GM18873 (cell line): ENCODE measurements around the gene MYBL2.
A peak's percentile ranks its signal among the peaks of the same experiment; 100 is the strongest.

Experiments used
- ATAC-seq: cut with Tn5 transposase; IDR thresholded peaks from one replicate; pipeline ENCODE4 v1.9.1; 2021; ENCODE audit warnings: mild to moderate bottlenecking, moderate library complexity, moderate number of reproducible peaks; ENCODE audit not compliant: unreplicated experiment, low FRiP score

MYBL2 gene

DNA sequence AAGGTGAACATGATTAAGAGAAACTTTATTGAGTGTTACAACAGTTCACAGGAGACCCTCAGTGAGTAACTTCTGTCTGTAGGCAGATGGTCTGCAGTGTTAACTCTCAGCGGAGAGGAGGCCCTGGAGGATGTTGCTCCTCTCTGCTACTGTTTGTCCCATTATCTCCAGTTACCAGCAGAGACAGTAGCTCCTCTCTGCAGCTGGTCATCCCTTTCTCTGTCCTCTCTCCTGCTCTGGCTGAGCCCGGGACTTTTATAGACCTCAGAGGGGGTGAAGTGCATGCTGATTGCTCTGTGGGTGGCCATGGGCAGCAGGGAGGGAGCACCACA lies 54.1 kb downstream of the MYBL2 start:
- no peak for ATAC-seq

DNA sequence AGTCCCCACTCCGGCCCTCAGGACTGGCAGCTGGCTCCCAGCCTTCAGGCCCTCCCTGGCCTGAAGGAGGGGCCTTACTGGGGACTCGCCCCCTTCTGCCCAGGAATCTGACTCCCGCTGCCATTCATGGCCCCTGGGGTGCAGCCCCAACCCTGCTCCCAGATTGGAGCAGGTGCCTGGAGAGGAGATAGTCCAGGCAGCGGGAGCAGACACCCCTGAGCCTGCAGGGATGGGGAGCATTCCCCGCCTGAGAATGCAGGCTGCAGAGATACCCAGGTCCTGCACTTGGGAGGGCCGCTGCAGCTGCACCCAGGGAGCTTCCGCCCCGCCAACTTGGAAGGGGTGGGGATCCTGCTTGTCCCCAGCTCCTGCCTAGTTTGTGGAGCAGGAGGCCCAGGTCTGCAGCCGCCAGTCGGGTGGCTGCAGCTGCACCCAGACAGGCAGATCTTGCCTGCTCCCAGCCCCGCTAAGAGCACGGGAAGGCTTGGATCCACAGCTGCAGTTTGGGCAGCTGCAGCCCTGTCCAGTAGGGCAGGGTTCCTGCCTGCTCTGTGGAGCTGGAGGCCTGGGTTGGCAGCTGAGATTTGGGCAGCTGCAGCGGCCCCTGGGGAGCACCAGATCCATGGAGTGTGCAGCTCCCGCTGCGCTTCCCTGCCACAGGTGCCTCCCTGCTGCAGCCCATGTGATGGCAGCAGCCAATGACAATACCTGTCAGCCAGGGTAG lies 54.7 kb downstream of the MYBL2 start:
- no peak for ATAC-seq

DNA sequence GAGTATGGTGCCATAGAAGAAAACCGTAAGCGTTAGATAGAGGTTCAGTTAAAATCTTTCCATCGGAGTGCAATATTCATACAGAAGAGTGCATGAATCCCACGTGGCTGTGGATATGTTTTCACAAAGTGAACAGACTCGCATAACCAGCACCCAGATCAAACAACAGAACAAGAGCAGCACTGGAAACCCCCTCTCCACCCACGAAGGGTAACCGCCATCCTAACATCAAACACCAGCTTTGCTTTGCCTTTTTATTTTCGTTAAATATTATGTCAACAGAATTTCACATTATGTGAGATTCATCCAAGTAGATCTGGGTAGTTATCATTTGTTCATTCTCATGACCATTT lies 55.2 kb downstream of the MYBL2 start:
- ATAC-seq: no peak

DNA sequence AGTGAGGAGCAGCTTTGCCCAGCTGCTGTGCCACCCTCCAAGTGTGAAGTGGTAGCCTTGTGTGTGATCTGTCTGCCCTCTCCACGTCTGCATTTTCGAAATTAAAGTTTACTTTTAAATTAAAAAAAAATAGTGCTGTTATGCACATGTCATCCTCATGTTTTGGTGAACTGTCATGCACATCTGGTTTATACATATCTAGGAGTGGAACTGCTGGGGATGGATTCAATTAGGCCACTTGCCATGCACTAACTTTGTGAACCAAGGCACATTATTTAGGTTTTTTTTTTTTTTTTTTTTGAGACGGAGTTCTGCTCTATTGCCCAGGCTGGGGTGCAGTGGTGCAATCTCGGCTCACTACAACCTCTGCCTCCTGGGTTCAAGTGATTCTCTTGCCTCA lies 56.3 kb downstream of the MYBL2 start:
- ATAC-seq: no peak

DNA sequence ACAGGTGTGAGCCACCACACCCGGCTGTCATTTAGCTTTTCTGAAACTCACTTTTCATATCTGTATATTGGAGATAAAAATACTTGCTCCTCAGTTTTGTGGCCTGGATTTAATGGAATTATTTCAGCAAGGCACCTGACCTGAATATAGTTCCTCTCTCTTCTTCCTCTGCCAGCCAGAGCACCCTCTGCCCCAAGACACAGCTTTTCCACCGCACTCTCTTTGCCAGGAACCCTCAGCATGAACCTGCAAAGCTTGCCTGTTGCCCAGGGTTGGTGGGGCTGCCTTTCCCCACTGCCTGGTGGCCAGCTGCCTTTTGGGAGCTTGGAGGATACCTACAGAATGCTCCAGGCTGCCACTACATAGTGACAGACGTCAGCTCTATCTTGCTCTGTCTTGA lies 56.8 kb downstream of the MYBL2 start:
- no peak for ATAC-seq

DNA sequence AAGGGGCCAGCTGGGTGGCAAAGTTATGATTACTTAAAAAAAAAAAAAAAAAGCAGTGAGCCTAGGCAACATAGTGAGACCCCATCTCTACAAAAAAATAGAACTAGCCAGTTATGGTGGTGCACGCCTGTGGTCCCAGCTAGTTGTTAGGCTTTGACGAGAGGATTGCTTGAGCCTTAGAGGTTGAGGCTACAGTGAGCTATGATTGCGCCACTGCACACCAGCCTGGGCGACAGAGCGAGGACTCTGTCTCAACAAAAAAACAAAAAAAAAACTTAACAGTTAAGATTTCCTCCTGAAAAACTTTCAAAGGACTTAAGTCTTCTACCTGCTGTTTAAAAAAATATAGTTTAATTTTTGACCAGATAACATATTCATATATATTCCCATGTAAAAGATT lies 57.5 kb downstream of the MYBL2 start:
- ATAC-seq: no peak

DNA sequence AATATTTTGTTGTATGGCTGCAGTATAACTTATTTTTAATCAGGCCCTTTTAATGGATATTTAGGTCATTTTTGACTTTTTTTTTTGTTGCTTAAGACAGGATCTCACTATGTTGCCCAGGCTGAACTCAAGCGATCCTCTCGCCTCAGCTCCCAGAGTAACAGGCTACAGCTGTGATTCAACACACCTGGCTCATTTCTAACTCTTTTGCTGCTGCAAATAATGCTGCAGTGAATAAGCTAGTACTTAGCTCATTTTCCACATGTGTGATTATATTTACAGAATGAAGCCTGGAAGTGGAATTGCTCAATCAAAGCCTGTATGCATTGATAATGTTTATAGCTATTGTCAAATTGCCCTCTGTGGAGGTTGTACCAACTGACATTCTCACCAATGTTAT lies 58.8 kb downstream of the MYBL2 start:
- ATAC-seq: no peak

DNA sequence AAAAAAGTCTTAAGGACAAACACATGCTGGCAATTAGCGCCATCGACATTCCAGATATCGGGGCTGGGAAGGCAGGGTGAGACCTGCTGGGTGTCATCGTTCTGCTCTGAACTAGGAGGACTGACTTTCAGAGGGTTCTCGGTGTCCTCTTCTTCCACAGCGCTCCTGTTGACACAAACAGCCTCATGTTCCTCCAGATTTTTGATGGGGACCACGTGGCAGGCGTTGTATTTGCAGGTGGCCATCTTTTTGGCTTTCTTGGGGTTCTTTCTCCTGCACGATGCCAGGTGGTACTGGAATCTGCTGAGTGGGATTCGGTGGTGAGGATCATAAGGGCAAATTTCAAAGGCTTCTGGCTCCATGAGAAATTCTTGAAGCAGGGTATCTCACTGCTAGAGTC lies 59.4 kb downstream of the MYBL2 start:
- no peak for ATAC-seq

DNA sequence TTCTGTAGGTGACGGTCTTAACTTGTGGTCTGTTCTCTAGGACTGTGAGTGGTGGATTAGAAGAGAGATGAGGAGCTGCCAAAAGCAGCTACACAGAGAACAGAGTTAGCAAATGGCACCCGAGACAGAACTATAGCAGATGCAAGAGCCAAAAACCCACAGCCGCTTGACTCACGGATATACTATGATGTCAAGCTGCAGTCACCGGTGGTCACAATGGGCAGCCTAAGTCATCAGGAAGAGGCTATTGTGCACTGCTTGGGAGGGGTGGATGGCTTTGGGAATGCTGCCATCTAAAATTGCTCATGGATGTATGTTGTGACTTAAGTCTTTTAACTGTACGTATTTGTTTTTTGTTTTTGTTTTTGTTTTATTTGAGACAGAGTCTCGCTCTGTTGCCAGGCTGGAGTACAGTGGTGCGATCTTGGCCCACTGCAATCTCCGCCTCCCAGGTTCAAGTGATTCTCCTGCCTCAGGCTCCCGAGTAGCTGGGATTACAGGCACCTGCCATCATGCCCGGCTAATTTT lies 60.0 kb downstream of the MYBL2 start, which contains the start of gene GTSF1L:
GTSF1L (minus strand) TSS at position 192 of the 528 bp plus-strand sequence. CDS start 308 bp downstream, outside the sequence.
- no peak for ATAC-seq

DNA sequence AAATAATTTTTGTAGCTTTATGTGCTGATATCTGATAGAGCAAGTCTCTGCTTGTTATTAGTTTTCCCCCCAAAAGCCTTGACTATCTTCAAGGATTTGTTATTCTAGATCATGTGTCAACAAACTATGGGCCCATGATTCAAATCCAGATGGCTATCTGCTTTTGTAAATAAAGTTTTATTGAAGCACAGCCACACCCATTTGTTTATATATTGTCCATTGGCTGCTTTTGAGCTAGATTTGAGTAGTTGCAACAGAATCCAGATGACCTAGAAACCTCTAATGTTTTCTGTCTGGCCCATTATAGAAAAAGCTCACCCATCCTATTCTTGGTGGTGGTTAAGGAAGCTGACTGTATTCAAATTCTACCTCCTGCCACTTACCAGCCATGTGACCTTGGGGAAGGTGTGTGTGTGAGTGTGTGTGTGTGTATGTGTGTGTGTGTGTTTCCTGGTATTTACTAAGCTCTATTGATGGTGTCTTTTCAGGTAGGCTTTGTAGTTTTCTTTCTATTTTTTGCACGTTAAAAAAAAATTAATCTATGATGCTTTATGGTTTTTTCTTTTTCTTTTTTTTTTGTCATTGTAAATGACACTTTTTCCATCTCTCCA lies 61.2 kb downstream of the MYBL2 start:
- ATAC-seq: peak; percentile 50

DNA sequence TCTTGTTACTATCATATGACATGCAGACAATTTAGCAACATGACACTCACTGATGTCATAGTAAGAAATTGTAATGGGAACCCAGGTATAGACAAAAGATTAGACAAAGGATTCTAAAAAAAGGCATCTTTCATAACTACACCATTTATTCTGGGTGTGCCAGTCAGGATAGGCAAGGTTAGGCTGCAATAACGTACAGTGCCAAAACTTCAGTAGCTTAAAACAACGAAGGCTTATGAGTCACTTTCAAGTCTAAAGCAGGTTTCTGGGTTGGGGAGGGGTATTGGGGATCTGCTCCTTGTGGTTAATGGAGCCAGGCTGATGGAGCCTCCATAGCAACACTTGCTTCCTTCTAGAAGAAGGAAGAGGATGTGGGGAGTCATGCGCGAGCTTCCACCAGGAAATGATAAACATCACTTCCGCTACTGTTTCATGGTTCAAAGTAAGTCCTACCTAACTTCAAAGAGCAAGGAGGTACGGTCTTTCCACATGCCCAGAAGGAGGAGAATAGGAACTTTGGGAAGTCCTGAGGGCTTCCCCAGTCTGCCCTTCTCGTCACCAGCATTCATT lies 61.9 kb downstream of the MYBL2 start:
- no peak for ATAC-seq

DNA sequence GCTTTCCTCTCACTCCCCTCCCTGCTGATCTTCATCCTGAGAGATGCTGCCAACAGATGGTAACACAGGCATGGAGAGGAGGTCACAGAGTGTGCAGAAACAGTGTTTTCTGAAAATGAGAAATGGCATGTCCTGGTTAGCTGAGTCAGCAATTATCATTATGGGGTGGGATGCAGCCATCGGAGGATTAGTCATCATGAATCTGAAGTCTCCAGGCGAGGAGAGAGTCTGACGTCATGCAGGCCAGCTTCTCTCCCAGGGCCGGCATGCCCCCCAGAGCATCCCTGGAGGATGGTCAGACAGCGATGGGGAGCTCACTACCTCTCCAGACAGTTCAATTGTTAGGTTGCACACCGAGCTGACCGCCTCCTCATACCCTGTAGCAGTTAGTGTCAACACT lies 64.6 kb downstream of the MYBL2 start:
- ATAC-seq: no peak

DNA sequence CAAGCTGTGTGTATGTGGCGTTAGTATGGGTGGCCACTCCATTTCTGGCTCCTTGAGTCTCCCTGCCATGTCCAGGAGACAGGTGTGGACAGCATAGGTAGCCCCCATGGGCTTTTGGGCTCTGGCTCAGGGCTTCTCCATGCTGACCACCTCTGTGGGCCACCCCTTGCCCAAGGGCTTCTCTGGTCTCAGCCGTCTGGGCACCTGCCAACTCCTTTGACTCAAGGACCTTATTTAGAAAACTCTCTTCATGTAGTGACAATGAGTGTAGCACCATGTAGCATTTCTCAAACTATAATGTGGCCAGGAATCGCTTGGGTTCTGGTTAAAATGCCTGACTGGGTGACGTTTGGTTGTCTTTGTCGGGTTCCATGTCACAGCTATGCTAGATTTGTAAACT lies 65.0 kb downstream of the MYBL2 start:
- no peak for ATAC-seq

DNA sequence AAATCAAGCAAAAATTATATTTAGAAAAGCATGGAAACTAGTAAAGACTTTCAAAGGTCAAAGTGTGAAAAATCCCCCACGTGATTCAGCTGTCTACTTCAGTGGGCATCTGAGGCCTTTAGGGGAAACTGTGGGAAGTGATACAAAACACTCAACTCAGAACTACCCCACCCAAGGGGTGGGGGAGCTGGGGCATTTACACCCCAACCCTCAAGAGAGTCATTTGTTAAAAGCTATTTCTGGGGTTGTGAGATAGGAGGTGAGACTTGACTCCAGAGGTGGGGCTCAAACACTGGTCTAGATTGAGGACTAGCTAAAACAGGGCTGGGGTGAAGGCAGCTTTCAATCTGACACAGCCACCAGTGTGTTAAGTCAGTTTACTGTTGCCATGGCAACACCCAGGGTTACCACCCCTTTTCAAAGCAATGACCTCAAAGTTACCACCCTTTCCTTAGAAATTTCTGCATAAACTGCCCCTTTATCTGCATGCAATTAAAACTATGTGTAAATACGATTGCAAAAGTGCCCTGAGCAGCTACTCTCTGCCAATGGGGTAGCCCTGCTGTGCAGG lies 69.8 kb downstream of the MYBL2 start:
- ATAC-seq: no peak

DNA sequence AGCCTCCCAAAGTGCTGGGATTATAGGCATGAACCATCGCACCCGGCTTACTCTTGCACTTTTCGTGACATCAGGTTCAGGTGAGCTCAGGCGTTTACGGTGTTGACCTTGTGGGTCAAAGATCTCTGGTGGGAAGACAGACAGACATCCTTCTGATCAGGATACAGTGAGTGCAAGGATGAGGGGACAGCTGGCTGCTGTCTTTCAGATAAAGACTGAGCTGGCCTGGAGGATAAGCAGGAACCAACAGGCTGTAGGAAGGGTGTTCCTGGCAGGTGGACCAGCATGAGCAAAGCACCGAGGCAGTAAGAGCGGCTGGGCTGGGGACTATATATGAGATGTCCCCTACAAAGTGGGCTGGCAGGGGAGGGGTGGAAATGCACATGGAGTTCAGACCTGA lies 71.0 kb downstream of the MYBL2 start:
- ATAC-seq: no peak

DNA sequence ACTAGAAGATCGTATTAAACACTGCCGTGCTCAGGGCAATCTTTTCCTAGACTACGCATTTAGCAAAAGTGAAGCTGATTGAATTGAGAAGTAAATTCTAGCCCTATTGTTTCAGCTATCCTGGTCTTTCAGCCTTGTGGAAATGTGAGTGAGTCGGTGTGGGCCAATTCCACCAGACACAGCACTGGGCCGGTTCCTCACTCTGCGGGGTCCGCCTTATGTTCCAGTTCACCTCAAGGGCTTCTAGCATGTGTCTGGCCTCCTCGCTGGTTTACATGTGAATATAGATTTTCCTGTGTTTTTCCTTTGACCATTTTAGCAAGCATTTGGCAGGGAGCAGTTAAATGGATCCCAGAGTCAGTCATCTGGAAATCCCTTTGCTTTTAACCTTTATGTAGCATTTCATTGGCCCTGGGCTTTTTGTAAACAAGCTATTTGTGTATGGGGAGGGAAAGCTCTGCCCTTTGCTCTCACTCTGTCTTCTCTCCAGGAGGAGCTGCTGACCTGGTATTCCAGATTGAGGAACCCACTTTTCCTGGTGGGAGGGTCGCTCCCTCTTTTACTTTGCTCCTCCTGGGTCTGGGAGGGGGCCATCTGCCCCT lies 72.3 kb downstream of the MYBL2 start:
- ATAC-seq: no peak

DNA sequence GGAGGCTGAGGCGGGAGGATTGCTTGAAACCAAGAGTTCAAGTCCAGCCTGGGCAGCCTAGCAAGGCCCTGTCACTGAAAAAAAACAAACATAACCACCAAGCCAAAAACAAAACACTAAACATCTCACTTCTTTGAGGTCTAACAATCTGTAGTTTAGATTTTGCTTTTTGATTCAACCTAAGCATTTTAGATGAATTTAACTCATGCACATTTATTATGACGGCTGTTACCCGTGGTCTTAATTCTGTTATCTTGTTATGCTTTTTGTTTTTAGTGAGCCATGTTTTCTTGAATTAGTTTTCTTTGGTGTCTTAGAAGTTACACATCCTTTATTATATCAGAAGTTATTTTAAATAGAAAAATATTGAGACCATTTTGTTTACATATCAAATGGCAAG lies 73.7 kb downstream of the MYBL2 start:
- no peak for ATAC-seq

DNA sequence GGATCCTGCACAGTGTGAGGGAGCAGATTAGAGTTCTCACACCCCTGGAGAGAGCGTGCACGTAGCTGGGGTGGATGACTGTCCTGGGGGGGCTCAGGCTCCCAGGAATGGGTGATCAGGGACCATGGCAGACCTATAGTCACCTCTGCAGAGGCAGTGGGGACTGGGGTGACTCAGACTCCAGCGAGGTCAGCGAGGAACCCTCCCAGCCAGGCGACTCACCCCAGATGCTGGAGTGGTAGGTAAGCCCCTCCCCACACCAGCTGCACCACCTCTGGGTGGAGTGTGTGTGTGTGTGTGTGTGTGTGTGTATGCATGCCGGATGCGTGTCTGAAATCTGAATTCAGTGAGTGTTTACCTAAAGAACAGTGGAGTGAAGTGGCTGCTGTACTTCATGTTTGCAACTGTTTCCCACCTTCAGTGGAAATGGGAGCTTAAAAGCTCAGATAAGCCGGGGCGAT lies 77.3 kb downstream of the MYBL2 start:
- no peak for ATAC-seq

DNA sequence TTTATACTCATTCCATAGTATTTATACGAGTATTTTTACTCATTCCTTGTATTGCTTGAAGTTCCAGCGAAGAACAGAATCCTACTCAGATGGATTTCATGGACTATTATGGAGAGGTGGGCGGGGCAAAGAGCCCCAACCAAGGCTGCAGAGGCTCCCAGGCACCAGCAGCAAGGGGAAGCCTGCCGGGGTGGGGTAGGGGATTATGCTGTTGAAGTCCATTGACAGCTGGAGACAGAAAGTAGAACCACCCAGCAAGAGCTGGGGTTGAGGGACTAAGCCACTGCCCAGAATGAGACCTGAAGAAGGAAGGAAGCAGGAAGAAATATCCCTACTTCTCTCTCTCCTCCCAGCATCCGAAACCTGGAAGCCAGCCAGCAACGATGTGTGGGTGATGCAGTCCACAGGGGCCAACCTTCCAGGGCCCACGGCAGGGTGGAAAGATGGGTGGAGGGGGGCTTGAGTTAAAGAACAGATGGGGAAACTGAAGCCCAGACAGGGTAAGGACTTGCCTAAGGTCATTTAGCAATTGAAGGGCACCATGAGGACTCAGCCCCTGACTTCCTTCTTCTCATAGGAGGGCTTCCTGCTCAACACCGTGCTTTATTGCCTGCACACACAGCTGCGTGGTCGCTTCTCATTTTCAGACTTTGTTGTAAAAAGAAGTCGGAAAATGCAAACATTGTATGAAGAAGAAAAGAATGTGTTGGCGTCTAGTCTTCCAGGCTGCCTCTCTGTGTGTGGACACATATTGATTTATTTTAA lies 78.2 kb downstream of the MYBL2 start:
- ATAC-seq: no peak

DNA sequence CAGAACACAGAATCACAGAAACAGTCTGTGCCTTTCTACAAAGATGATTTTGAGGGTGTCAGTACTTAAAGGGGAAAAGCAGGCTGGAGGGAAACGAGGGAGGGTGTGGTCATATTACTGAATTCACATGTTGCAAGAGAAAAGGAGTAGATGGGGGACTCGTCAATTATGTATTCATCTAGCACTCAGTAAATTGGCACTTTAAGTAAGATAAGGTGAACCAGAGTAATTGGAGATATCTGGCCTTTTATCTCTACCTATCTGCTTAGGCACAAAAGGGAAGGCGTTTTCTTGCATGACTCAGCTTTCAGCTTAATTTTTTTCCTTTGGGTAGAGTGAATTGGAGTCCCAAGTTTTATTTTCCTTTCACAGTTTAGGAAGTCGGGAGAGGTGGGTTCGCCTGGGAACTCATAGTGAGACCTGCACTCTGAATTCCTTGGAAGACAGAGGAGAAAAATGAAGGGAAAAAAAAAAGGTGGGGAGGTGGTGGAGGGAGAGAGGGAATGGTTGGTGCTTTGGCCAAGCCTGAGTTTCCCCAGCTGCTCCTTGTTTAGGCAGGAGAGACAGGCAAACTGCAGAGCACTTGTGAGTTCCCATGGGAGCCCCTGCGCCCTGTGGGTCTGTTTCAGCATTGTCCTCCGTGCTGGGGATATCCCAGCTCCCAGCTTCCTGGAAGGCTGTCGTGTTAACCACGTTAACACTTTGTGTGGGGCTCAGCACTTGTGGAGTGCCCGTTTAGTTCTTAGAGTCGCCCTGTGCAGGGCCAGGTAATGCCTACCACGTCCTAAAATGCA lies 79.6 kb downstream of the MYBL2 start:
- ATAC-seq: no peak
